Measurements from ENCODE around the gene MAP4K1.

Gene MAP4K1

DNA sequence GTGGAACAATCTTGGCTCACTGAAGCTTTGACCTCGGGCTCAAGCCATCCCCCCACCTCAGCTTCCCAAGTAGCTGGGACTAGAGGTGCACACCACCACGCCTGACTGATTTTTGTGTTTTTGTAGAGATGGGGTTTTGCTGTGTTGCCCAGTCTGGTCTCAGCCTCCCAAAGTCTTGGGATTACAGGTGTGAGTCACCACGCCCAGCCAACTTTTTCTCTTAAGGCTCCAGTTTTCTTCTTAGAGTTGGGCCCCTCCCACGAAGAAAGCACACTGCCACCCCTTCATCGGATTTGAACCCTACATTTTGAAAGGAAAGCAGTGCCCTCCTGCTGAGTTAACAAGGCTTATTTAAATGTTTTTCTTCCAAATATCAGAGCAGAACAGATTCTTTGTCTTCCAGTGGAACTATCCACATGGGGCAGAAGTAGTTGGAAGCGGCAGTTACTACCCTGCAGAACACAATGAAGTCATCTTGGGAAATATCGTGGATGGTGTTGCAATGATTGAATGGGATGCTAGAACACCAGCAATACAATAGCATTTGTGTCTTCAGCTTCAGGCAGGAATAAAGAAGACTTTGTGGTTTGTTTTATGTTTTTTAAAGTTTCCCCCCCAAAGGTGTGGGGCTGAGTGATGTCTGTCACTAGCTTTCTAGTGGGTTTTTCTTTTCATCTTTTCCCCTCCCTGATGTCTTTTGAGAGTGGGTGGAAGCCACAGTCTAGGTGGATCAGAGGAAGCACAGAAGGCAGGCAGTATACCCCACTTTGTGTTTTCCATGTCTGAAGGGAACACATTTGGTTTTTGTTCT is 38.6 kb upstream of the MAP4K1 start:
- no peak for TF ChIP-seq RAD21 (IDR thresholded peaks at IDR 0.05; ENCODE audit: low read depth)
- no peak for TF ChIP-seq TCF12 (IDR thresholded peaks at IDR 0.05; ENCODE audit: low read depth)
- TF ChIP-seq, protein P1, sequence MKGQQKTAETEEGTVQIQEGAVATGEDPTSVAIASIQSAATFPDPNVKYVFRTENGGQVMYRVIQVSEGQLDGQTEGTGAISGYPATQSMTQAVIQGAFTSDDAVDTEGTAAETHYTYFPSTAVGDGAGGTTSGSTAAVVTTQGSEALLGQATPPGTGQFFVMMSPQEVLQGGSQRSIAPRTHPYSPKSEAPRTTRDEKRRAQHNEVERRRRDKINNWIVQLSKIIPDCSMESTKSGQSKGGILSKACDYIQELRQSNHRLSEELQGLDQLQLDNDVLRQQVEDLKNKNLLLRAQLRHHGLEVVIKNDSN (IDR thresholded peaks at IDR 0.05): no peak
- TF ChIP-seq, protein P2, sequence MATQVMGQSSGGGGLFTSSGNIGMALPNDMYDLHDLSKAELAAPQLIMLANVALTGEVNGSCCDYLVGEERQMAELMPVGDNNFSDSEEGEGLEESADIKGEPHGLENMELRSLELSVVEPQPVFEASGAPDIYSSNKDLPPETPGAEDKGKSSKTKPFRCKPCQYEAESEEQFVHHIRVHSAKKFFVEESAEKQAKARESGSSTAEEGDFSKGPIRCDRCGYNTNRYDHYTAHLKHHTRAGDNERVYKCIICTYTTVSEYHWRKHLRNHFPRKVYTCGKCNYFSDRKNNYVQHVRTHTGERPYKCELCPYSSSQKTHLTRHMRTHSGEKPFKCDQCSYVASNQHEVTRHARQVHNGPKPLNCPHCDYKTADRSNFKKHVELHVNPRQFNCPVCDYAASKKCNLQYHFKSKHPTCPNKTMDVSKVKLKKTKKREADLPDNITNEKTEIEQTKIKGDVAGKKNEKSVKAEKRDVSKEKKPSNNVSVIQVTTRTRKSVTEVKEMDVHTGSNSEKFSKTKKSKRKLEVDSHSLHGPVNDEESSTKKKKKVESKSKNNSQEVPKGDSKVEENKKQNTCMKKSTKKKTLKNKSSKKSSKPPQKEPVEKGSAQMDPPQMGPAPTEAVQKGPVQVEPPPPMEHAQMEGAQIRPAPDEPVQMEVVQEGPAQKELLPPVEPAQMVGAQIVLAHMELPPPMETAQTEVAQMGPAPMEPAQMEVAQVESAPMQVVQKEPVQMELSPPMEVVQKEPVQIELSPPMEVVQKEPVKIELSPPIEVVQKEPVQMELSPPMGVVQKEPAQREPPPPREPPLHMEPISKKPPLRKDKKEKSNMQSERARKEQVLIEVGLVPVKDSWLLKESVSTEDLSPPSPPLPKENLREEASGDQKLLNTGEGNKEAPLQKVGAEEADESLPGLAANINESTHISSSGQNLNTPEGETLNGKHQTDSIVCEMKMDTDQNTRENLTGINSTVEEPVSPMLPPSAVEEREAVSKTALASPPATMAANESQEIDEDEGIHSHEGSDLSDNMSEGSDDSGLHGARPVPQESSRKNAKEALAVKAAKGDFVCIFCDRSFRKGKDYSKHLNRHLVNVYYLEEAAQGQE (IDR thresholded peaks at IDR 0.05; ENCODE audit: low read depth): no peak
- TF ChIP-seq CEBPB (IDR thresholded peaks at IDR 0.05): peak; percentile 76
- TF ChIP-seq ZBTB7A (IDR thresholded peaks at IDR 0.05; ENCODE audit: low read depth): no peak
- no peak for TF ChIP-seq EP300 (IDR thresholded peaks at IDR 0.05; ENCODE audit: borderline replicate concordance)

DNA sequence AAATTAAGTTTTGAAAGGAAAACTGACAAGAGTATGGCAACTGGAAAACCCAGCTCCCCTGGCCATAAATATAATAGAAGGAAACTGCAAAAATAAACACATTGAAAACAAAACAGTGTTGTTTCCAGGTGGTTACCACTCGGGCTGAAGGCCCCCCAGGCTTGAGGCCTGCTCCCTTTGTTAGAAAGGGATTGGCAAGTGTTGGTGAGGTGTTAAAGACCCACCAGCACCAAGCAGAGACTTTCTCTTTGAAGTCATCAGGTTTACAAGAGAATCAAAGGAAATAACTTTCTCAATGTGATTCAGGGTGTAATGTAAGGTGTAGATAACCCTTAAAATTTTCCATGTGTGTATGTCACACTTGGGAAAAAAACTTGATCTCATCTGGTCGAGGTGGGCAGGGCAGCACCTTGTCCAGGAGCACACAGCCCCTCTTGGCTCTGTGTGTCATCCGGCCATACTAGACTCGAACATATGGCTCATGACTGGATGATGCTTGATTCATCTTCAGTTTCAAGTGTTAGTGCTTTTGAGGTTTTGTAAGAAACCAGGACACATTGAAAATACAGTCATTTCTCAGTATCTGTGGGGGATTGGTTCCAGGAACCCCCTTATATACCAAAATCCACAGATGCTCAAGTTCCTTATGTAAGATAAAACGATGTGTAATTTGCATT is 37.5 kb upstream of the MAP4K1 start:
- no peak for TF ChIP-seq TCF12 (IDR thresholded peaks at IDR 0.05; ENCODE audit: low read depth)
- no peak for TF ChIP-seq EGR1 (IDR thresholded peaks at IDR 0.05)
- TF ChIP-seq FOXM1 (IDR thresholded peaks at IDR 0.05; ENCODE audit: borderline replicate concordance, low read depth): no peak
- no peak for TF ChIP-seq TEAD4 (IDR thresholded peaks at IDR 0.05)

DNA sequence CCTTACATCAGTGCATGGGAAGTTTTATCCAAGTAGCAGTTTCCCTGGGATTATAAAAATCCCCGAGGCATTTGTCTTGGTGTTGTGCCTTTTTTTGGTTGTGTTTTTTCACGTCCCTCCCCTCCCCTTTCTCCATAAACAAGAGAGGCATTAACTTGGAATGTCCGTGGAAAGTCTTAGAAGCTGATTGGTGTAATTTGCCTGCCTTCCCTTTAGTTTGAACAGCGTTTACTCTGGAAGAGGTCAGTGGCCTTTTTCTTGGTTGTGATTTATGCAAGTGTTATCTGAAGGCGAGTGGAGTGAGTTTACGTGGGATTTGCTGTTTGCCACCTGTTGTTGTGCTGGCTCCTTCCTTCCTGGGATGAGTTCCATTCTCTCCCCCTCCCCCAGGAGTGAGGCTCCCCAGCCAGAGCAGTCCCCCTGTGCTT is 36.9 kb upstream of the MAP4K1 start:
- TF ChIP-seq, protein P2 (IDR thresholded peaks at IDR 0.05; ENCODE audit: low read depth): no peak
- no peak for TF ChIP-seq ZBTB7A (IDR thresholded peaks at IDR 0.05; ENCODE audit: low read depth)
- TF ChIP-seq, protein P1 (IDR thresholded peaks at IDR 0.05): no peak

DNA sequence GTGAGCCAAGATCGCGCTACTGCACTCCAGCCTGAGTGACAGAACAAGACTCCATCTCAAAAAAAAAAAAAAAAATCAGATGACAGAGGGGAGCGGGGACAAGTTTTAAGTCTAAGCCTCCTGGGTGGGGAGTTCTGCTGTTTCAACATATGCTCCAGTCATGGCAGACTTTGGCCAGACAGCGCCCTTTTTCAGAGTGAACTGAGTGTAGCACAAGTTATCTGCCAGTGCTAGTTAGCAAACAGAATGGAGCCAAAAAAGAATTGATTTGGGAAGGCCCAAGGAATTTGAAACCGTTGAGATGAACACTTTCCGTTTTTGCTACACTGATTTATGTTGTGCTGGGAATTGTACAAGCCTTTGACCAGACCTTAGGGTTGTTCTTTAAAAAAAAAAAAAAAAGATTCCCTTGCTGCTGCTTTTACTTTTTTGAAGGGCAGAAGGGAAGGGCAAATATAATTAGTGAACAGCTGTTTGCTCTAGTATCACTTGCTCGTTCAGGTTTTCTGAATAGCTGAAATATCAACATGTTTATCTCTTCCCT is 35.3 kb upstream of the MAP4K1 start:
- TF ChIP-seq FOXM1 (IDR thresholded peaks at IDR 0.05; ENCODE audit: borderline replicate concordance, low read depth) (no peak), EP300 (IDR thresholded peaks at IDR 0.05; ENCODE audit: borderline replicate concordance) (no peak), TEAD4 (IDR thresholded peaks at IDR 0.05) (no peak), NFIC (IDR thresholded peaks at IDR 0.05) (no peak), YY1 (IDR thresholded peaks at IDR 0.05; ENCODE audit: low read depth) (no peak), CREB1 (IDR thresholded peaks at IDR 0.05; ENCODE audit: low read depth) (no peak)
- TF ChIP-seq, protein P2 (IDR thresholded peaks at IDR 0.05; ENCODE audit: low read depth): no peak

DNA sequence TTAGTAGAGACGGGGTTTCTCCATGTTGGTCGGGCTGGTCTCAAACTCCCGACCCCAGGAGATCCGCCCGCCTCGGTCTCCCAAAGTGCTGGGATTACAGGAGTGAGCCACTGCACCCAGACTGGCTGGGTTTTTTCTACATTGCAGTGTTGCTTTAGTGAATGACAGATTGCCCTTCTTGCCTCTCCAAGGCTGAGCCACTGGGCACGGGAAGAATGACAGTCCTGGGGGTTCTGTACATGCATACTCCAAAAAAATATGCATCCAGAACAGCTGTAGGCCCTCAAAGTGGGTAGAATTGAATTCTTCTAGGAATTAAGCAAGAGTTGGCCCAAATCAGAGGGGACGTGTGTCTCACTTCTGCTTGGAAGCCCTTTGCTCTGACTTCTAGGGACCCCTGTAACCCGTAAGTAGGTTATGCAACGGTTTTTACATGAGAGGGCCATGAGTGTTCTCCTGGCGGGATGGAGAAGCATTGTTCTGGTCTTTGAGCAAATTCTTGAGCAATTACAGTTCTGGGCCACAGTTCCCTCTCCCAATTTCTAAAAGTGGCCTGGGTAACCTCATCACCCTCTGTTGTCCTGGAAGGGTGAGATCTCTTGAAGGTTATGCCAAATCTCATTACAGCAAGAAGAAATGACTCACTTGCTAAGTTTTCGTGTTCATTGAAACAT is 33.3 kb upstream of the MAP4K1 start:
- TF ChIP-seq TEAD4 (IDR thresholded peaks at IDR 0.05) (no peak), EGR1 (IDR thresholded peaks at IDR 0.05) (no peak), YY1 (IDR thresholded peaks at IDR 0.05; ENCODE audit: low read depth) (no peak), ZBTB7A (IDR thresholded peaks at IDR 0.05; ENCODE audit: low read depth) (no peak), RAD21 (IDR thresholded peaks at IDR 0.05; ENCODE audit: low read depth) (no peak), EP300 (IDR thresholded peaks at IDR 0.05; ENCODE audit: borderline replicate concordance) (no peak), TCF12 (IDR thresholded peaks at IDR 0.05; ENCODE audit: low read depth) (no peak), NFIC (IDR thresholded peaks at IDR 0.05) (no peak), FOXM1 (IDR thresholded peaks at IDR 0.05; ENCODE audit: borderline replicate concordance, low read depth) (no peak), TAF1 (IDR thresholded peaks at IDR 0.05; ENCODE audit: low read depth) (no peak), CEBPB (IDR thresholded peaks at IDR 0.05) (no peak), CREB1 (IDR thresholded peaks at IDR 0.05; ENCODE audit: low read depth) (no peak)
- TF ChIP-seq, protein P1 (IDR thresholded peaks at IDR 0.05): no peak
- TF ChIP-seq, protein P3, sequence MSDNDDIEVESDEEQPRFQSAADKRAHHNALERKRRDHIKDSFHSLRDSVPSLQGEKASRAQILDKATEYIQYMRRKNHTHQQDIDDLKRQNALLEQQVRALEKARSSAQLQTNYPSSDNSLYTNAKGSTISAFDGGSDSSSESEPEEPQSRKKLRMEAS (IDR thresholded peaks at IDR 0.05): no peak
- TF ChIP-seq, protein P2 (IDR thresholded peaks at IDR 0.05; ENCODE audit: low read depth): no peak
